Ishikawa (cell line): ENCODE results near the gene LDHAL6B.

Experiments used
- CEBPB ChIP-seq: IDR thresholded peaks from 2 replicates; pipeline ENCODE4 v1.6.1; 2012
- CREB1 ChIP-seq: IDR thresholded peaks from 2 replicates; pipeline ENCODE4 v1.6.1; 2012; ENCODE audit warnings: low read depth
- EGR1 ChIP-seq: IDR thresholded peaks from 2 replicates; pipeline ENCODE4 v1.6.1; 2012
- EP300 ChIP-seq: IDR thresholded peaks from 2 replicates; pipeline ENCODE4 v1.6.1; 2012; ENCODE audit warnings: borderline replicate concordance
- FOXM1 ChIP-seq: IDR thresholded peaks from 2 replicates; pipeline ENCODE4 v1.6.1; 2012; ENCODE audit warnings: low read depth, borderline replicate concordance
- MAX ChIP-seq: IDR thresholded peaks from 2 replicates; pipeline ENCODE4 v1.6.1; 2012
- NFIC ChIP-seq: IDR thresholded peaks from 2 replicates; pipeline ENCODE4 v1.6.1; 2012
- RAD21 ChIP-seq: IDR thresholded peaks from 2 replicates; pipeline ENCODE4 v1.6.1; 2012; ENCODE audit warnings: low read depth
- REST ChIP-seq: IDR thresholded peaks from 2 replicates; pipeline ENCODE4 v1.6.1; 2012; ENCODE audit warnings: low read depth, mild to moderate bottlenecking
- TAF1 ChIP-seq: IDR thresholded peaks from 2 replicates; pipeline ENCODE4 v1.6.1; 2012; ENCODE audit warnings: low read depth, mild to moderate bottlenecking
- TCF12 ChIP-seq: IDR thresholded peaks from 2 replicates; pipeline ENCODE4 v1.6.1; 2012; ENCODE audit warnings: low read depth
- TEAD4 ChIP-seq: IDR thresholded peaks from 2 replicates; pipeline ENCODE4 v1.6.1; 2012
- USF1 ChIP-seq: IDR thresholded peaks from 2 replicates; pipeline ENCODE4 v1.6.1; 2012
- YY1 ChIP-seq: IDR thresholded peaks from 2 replicates; pipeline ENCODE4 v1.6.1; 2012; ENCODE audit warnings: low read depth
- ZBTB7A ChIP-seq: IDR thresholded peaks from 2 replicates; pipeline ENCODE4 v1.6.1; 2012; ENCODE audit warnings: low read depth

Gene LDHAL6B

GRCh38 chr15:59218710-59219109 lies 12.1 kb downstream of the LDHAL6B start:
- no peak for TF ChIP-seq ZBTB7A
- no peak for TF ChIP-seq USF1
- TF ChIP-seq RAD21, result no peak
- no peak for TF ChIP-seq EP300
- TF ChIP-seq CEBPB, result no peak
- TF ChIP-seq FOXM1, result no peak
- no peak for TF ChIP-seq REST
- no peak for TF ChIP-seq TEAD4
- TF ChIP-seq TAF1, result no peak
- TF ChIP-seq CREB1, result no peak
- no peak for TF ChIP-seq MAX
- TF ChIP-seq TCF12, result no peak
- no peak for TF ChIP-seq EGR1
- no peak for TF ChIP-seq NFIC
- no peak for TF ChIP-seq YY1

GRCh38 chr15:59221511-59222505 lies 15.2 kb downstream of the LDHAL6B start:
- TF ChIP-seq USF1 (no peak), YY1 (no peak), TAF1 (no peak), ZBTB7A (no peak), RAD21 (no peak), EGR1 (no peak), CREB1 (no peak), MAX (no peak), TEAD4 (no peak), CEBPB (no peak), FOXM1 (no peak), NFIC (no peak), REST (no peak), EP300 (no peak), TCF12 (no peak)

- TF ChIP-seq MAX (no peak), USF1 (no peak), CREB1 (no peak), REST (no peak), EGR1 (no peak), YY1 (no peak), ZBTB7A (no peak), NFIC (no peak), TCF12 (no peak), FOXM1 (no peak), TAF1 (no peak), EP300 (no peak), RAD21 (no peak), CEBPB (no peak), TEAD4 (no peak)
Measured at GRCh38 chr15:59222906-59223550, 16.4 kb downstream of the LDHAL6B start.
